ENCODE data around the gene RAB21. TPM values are rescaled to one million over a fixed set of nuclear protein-coding genes. Genes with fewer than 3 reads are reported as not detected.

The RAB21 gene
- total RNA-seq, 1 donor: 37.5 TPM

DNA sequence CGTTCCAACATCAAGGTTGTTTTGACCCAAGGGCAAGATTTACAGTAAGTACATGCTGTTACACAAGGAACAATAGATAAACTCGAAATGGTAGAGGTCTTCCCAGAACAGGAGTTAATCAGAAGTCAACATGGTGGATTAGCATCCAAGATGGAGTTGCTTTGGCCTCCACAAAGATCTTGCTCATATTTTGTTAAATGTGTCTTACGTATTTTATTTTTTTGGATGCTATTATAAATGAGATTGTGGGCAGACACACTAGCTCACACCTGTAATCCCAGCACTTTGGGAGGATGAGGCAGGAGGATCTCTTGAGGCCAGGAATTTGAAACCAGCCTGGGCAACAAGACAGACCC, 22.3 kb upstream of the RAB21 start:
- no peak for DNase-seq (ENCODE audit: low read depth)
- no peak overlapping the region for H3K4me3 ChIP-seq (ENCODE audit: low read depth, low read length)

DNA sequence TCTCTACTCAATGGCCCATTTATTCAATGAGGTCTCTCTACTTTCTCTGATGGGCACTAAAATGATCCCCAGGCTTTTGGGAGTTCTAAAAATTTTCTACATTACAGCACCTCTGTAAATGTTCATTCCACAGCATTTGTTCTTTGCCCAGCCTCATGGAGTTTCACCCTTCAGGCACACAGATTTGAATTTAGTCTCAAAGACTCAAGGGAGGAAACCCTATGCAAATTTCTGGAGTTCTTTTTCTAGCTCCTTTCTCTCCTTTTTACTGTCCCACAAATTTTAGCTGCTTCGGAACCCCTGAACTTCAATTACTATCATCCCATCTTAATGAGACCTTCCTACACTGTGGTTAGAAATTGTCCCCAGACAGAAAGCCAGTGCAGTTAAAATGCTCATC, 17.5 kb upstream of the RAB21 start:
- TF ChIP-seq, protein P1, sequence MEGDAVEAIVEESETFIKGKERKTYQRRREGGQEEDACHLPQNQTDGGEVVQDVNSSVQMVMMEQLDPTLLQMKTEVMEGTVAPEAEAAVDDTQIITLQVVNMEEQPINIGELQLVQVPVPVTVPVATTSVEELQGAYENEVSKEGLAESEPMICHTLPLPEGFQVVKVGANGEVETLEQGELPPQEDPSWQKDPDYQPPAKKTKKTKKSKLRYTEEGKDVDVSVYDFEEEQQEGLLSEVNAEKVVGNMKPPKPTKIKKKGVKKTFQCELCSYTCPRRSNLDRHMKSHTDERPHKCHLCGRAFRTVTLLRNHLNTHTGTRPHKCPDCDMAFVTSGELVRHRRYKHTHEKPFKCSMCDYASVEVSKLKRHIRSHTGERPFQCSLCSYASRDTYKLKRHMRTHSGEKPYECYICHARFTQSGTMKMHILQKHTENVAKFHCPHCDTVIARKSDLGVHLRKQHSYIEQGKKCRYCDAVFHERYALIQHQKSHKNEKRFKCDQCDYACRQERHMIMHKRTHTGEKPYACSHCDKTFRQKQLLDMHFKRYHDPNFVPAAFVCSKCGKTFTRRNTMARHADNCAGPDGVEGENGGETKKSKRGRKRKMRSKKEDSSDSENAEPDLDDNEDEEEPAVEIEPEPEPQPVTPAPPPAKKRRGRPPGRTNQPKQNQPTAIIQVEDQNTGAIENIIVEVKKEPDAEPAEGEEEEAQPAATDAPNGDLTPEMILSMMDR (IDR thresholded peaks at IDR 0.05; ENCODE audit: insufficient read depth, low read length): no peak
- DNase-seq (ENCODE audit: low read depth): no peak
- no peak overlapping the region for H3K4me3 ChIP-seq (ENCODE audit: low read depth, low read length)

More for the DNA sequence above, 22.3 kb upstream of the RAB21 start:
- TF ChIP-seq, protein P1 (IDR thresholded peaks at IDR 0.05; ENCODE audit: insufficient read depth, low read length): no peak

DNA sequence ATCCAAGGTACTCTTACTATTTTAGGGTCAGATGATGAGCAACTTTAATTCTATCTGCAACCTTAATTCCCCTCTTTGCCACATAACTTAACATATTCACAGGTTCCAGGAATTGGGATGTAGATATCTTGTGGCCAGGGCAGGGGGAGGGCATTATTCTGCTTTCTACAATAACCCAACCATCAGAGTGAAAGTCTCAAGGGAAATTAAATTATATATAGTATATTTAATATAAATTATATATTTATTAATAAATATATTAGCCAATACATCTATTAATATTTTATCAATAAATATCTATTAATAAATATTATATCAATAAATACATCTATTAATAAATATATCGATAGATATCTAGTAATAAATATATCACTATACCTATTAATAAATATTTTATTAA, 11.7 kb upstream of the RAB21 start:
- DNase-seq (ENCODE audit: low read depth): no peak

DNA sequence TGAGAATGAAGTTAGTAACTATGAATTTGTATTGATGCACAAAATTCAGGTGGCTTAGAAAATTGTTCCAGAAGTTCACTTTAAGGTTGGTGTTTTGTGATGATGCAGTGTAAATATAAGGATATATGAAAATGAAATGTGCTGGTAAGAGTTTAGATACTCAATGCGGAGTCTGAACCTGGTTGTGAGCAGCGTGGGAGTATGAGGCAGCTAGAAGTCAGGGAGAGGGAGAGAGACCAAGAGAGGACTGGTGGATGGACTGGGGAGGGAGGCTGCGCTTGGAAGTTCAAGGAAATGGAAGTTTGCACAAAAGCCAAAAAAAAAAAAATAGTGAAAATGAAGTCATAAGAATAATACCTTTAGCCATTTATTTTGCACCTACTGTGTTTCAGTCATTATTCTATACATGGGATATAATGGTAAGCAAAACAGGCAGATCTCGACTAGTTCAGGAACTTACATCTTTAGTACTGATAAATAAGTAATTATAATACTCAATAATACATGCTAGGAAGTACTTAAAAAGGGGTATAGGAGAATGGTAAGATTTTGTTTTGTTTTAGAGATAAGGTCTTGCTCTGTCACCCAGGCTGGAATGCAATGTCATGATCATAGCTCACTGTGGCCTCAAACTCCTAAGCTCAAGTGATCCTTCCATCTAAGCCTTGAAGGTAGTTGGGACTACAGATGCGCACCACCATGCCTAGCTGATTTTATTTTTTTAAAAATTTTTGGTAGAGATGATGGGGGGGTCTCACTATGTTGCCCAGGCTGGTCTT, 10.0 kb upstream of the RAB21 start:
- no peak overlapping the region for H3K4me3 ChIP-seq (ENCODE audit: low read depth, low read length)
- no peak for DNase-seq (ENCODE audit: low read depth)
- TF ChIP-seq, protein P1 (IDR thresholded peaks at IDR 0.05; ENCODE audit: insufficient read depth, low read length): no peak

More for the DNA sequence above, 11.7 kb upstream of the RAB21 start:
- H3K4me3 ChIP-seq (ENCODE audit: low read depth, low read length): no peak overlapping the region
- TF ChIP-seq, protein P1 (IDR thresholded peaks at IDR 0.05; ENCODE audit: insufficient read depth, low read length): no peak

DNA sequence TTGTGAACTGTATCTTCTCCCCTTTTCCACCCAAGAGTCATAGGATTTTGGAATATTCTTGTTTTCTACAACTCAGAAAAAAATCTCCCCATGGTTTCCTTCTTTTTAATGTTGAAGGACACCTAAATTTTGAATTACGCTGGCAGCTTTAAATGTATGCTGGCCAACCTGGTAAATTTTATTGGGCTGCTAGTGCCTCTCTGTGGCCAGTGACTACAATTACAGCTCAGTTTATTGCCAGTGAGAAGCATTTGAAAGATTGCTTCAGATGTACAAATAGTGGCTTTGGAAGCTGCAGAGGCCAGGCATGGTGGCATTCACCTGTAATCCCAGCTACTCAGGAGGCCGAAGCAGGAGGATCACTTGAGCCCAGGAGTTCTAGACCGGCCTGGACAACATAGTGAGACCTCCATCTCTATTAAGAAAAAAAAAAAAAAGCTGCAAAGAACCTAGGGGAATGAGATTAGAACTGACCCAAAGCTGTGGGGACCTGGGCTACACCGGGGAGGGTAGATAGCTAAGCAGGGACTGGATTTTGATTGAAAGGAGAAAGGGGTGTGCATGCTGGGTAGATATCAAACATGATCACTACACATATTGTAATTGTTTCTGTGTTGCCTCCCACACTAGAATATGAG, 7.6 kb upstream of the RAB21 start:
- DNase-seq (ENCODE audit: low read depth): peak; percentile 82
- TF ChIP-seq, protein P1 (IDR thresholded peaks at IDR 0.05; ENCODE audit: insufficient read depth, low read length): peak; percentile 74
- no peak overlapping the region for H3K4me3 ChIP-seq (ENCODE audit: low read depth, low read length)

DNA sequence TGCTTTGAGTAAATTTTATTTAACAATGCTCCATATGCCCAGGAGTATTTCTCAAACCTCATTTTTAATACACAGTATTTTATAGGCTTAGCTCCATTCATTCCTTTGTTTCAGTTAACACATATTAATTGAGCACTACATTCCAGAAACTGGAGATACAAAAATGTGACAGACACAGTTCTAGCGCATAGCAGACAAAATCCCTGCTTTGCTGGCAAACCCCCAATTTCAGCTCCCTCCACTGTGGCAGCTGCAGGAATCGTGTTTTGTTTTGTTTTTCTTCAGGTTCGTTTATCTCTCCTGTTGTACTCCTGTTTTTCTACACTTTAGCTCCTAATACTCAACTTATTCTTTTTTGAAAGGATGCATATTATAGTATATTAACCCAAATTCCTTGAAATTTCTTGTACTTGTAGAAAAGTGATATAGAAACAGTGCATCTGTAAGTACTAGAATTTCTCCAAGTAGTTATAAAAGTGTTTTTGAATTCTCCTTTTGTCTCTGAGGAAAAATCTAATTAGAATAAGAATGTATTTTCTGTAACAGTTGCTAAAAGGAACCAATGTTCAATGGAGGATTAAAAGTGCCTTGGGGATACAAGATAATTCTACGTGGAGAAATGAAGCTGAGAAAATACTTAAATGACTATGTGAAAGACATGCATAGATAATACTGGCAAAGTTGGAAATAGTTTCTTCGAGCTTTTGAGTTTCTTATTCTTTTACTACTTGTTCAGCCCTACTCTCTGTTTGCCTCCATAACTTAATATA, 6.4 kb upstream of the RAB21 start:
- TF ChIP-seq, protein P1 (IDR thresholded peaks at IDR 0.05; ENCODE audit: insufficient read depth, low read length): no peak
- DNase-seq (ENCODE audit: low read depth): no peak

More for the DNA sequence above, 6.4 kb upstream of the RAB21 start:
- H3K4me3 ChIP-seq (ENCODE audit: low read depth, low read length): no peak overlapping the region

All from fibroblast of the aortic adventitia (primary cell).